CD4-positive, alpha-beta T cell treated with Interferon alpha-2 for 1 hour (primary cell): Measurements from ENCODE around the gene NOTCH3.

Source experiments
- DNase-seq, 2 donors: peaks; one replicate each; pipeline ENCODE4 v3.0.0-alpha.2; 2020 to 2022

NOTCH3 gene

GRCh38 chr19:15122331-15123030 lies 78.3 kb downstream of the NOTCH3 start:
- no peak for DNase-seq

DNA sequence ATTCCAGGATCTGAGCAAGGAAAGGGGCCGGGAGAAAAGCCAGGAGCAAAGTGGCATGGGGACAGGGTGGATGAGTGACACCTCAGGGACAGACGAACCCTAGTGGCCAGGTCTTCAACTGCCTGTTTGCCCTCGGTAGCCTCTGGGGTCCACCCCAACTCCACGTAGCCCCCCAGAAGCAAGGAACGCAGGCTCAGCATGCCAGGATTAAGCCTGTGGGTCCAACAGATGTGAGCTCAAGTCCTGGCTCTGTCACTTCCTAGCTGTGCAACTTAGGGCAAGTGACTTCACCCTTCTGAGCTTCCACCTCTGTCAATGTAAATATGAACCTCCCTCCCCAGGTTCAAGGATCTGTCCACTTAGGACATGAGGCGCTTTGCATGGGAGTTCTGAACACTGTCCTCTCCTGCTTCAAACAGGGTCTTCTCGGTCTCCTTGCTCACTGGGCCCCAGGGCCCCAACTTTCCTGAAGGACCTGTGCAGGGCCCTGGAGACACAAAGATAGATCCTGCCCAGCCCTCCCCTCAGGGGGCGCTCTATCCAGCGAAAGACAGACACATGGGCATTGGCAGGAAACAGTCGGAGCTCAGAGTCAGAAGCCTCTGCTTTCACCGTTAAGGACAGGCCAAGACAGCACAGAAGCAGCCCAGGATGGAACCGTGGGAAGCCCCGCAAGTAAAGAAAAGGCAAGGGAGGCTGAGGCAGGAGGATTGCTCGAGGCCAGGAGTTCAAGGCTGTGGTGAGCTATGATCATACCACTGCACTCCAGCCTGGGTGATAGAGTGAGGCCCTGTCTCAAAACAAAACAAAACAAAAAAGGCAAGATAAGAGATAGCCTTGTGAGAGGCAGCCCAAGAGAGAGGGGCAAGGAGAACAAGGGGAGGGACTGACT lies 80.4 kb downstream of the NOTCH3 start:
- DNase-seq, result no peak

GRCh38 chr19:15118789-15119494 lies 81.9 kb downstream of the NOTCH3 start:
- DNase-seq, result no peak

- DNase-seq, result no peak
Observed at GRCh38 chr19:15118248-15118647, 82.5 kb downstream of the NOTCH3 start.

DNA sequence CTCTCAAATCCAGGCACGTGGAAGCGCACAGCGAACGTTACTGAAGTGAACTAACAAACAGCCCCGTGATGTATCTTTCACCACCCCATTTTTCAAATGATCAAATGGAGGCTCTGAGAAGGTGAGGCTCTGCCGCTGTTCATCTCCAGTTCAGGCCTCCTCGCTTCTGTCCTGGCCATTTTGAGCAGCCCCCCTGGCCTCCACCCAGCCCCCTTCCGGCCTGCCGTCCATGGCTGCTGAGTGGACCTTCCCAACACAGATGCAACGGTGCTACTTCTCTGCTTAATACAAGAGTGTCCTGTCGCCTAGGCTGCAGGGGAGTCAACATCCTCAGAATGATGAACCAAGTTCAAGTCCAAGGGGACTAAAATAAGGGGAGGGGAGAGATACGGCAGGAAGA lies 83.9 kb downstream of the NOTCH3 start:
- DNase-seq, result no peak

DNA sequence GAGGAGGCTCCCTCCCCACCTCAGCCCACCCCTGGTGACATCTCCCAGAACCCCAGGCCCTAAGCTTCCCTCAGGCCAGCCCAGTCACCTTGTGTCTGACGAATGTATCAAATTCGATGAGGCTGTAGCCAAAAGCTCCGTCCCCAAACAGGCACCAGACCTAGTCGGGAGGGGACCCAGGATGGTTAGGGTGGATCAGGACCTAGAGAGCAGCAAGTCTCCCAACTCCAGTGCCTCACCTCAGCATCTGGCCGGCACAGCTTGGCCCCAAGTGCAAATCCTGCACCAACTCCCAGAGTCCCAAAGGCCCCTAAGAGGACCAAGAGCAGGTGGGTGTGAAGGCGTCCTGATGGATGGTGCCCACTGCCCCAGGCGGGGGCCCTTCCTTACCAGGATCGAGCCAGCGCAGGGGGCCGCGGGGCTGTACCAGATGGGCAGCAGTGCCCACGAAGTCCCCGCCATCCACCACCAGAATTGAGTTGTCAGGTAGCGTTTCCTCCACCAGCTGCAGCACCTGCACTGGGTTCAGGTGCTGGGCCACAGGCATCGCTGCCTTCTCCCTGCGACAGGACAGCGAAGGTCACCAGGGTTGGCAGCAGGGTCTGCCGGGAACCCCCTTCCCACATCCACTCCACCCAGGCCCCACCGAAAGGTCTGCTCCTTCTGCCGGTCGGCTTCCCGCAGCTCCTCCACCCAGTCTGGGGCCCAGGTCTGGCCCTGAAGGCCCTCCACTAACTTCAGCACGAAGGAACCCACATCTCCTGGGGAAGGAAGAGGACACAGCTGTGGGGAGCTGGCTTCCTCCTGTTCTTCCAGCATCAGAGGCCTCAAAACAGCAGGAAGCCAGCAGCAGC lies 84.8 kb downstream of the NOTCH3 start:
- DNase-seq, result no peak

- DNase-seq, result no peak
Observed at GRCh38 chr19:15115080-15115479, 85.7 kb downstream of the NOTCH3 start.

DNA sequence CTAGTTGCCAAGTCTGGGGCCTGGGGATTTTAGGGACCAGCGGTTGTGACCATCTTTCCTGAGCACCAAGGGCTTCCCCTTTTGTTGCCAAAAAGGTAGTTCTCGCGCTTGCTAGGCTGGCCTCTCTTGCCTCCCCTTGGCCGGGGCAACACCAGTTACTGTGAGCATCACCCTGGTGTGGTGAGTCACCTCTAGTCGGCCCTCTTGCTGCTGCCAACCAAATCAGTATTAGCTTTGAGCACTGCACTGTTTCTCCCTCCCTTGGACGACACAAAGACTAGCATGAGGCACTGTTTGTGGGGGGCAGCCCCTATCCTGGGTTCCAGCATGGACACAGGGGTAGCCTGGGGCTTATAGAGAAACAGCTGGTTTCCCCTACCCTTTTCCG lies 86.6 kb downstream of the NOTCH3 start:
- DNase-seq, result no peak

- no peak for DNase-seq
Observed at GRCh38 chr19:15113245-15114152, 87.3 kb downstream of the NOTCH3 start.

DNA sequence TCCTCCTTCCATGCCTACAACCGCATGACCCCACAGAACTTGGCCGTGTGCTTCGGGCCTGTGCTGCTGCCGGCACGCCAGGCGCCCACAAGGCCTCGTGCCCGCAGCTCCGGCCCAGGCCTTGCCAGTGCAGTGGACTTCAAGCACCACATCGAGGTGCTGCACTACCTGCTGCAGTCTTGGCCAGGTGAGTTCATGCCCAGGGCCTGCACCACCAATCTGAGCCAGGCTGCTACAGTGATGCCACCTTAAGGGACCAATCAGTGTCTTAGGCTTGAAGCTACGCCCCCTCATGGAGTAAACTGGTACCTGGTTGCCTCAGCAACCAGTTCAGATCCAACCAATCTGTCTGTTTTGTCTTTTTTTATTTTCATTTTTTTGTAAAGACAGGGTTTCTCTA lies 88.4 kb downstream of the NOTCH3 start:
- peak in 1 of 2 donors; percentile 10 for DNase-seq

DNA sequence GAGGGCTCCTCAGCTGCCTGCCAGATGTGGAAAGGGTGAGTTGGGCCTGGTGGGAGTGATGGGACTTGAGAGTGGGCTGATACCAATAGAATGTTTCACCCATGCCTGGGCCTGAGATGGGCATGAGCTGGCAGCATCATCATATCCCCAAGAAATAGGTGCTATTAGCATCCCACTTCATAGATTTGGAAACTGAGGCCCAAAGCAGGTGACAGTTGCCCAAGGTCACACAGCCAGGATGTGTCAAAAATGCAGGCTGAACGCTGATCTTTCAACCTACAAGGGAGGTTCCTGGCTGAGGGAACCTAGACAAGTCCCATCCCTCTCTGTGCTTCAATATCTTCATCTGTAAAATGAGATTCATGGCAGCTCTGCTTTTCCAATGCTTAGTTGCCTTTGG lies 89.0 kb downstream of the NOTCH3 start:
- DNase-seq, result no peak

GRCh38 chr19:15110418-15110815 lies 90.4 kb downstream of the NOTCH3 start:
- no peak for DNase-seq

- no peak for DNase-seq
Observed at GRCh38 chr19:15109768-15110417, 90.9 kb downstream of the NOTCH3 start.
